GM12872 (cell line): ENCODE data around the gene HNRNPH1.

Experiments used
- TF ChIP-seq, protein P1 (sequence below): IDR thresholded peaks from 3 replicates; pipeline ENCODE4 v1.5.1; 2011; ENCODE audit warnings: low read depth, mild to moderate bottlenecking, low read length, moderate library complexity; ENCODE audit not compliant: insufficient read depth

HNRNPH1 gene

GRCh38 chr5:179577286-179577960, 46.0 kb downstream of the HNRNPH1 start:
- TF ChIP-seq, protein P1, sequence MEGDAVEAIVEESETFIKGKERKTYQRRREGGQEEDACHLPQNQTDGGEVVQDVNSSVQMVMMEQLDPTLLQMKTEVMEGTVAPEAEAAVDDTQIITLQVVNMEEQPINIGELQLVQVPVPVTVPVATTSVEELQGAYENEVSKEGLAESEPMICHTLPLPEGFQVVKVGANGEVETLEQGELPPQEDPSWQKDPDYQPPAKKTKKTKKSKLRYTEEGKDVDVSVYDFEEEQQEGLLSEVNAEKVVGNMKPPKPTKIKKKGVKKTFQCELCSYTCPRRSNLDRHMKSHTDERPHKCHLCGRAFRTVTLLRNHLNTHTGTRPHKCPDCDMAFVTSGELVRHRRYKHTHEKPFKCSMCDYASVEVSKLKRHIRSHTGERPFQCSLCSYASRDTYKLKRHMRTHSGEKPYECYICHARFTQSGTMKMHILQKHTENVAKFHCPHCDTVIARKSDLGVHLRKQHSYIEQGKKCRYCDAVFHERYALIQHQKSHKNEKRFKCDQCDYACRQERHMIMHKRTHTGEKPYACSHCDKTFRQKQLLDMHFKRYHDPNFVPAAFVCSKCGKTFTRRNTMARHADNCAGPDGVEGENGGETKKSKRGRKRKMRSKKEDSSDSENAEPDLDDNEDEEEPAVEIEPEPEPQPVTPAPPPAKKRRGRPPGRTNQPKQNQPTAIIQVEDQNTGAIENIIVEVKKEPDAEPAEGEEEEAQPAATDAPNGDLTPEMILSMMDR, result no peak

GRCh38 chr5:179572386-179572785, 51.1 kb downstream of the HNRNPH1 start:
- TF ChIP-seq, protein P1, result no peak

DNA sequence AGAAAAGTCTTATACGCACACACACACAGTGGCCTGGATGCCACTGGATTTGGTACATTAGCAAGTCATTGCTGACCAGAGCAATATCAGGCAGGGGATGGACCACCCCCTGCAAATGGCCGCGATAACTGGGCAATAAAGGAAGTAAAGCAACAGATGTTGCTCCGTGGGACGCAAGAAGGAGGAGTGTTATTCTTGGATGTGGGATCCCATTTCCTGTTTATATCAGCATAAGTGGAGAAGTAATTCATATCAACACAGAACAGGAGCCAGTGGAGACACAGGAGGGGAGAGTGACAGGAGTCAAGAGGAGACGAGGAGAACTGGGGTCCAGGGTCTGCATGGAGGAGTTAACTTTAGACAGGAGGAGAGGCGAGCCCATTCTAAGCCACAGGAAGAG, 54.8 kb downstream of the HNRNPH1 start:
- TF ChIP-seq, protein P1, result no peak

DNA sequence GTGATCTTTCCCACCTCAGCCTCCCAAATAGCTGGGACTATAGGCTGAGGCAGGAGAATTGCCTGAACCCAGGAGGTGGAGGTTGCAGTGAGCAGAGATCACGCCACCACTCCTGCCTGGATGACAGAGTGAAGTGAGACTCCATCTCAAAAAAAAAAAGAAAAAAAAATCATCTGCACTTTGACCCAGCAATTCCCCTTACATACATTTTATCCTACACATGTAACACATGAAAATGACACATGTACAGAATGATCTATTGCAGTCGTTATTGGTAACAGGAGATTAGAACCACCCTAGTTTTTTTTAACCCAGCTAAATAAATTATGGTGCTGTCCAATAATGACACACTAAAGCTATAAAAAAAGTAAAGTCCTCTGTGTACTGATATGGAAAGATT, 58.9 kb downstream of the HNRNPH1 start:
- TF ChIP-seq, protein P1, result no peak
